H9 (cell line): ENCODE results near the gene PKD2L2. TPM values are rescaled to one million over a fixed set of nuclear protein-coding genes. Genes with fewer than 3 reads are reported as not detected.

Source experiments
- DNase-seq: peaks from one replicate; pipeline ENCODE4 v3.0.0-alpha.2; 2017
- H2AFZ ChIP-seq: one replicate; pipeline ENCODE4 v1.6.1; 2013; ENCODE audit warnings: mild to moderate bottlenecking, low read length, control low read depth, moderate library complexity
- H2AK5ac ChIP-seq: 2 replicates; pipeline ENCODE4 v1.6.1; 2013; ENCODE audit warnings: low read length, control low read depth, mixed read lengths; ENCODE audit not compliant: insufficient read length
- H2BK120ac ChIP-seq: one replicate; pipeline ENCODE4 v1.6.1; 2013; ENCODE audit warnings: low read depth, mild to moderate bottlenecking, low read length, control low read depth, inconsistent platforms; ENCODE audit not compliant: poor library complexity, severe bottlenecking
- H2BK12ac ChIP-seq: 2 replicates; pipeline ENCODE4 v1.6.1; 2013; ENCODE audit warnings: low read length, control low read depth, mixed read lengths, low read depth; ENCODE audit not compliant: insufficient read length
- H2BK15ac ChIP-seq: 2 replicates; pipeline ENCODE4 v1.6.1; 2013; ENCODE audit warnings: low read depth, low read length, control low read depth
- H2BK20ac ChIP-seq: one replicate; pipeline ENCODE4 v1.6.1; 2013; ENCODE audit warnings: low read depth, mild to moderate bottlenecking, low read length, control low read depth, inconsistent platforms; ENCODE audit not compliant: poor library complexity, severe bottlenecking
- H2BK5ac ChIP-seq: 2 replicates; pipeline ENCODE4 v1.6.1; 2013; ENCODE audit warnings: low read length, control low read depth, mixed read lengths; ENCODE audit not compliant: insufficient read length
- H3K14ac ChIP-seq: 2 replicates; pipeline ENCODE4 v1.6.1; 2013; ENCODE audit warnings: low read length, control low read depth; ENCODE audit not compliant: insufficient read depth
- H3K18ac ChIP-seq: 2 replicates; pipeline ENCODE4 v1.6.1; 2013; ENCODE audit warnings: low read depth, mild to moderate bottlenecking, mixed read lengths, low read length, control low read depth; ENCODE audit not compliant: insufficient read length
- H3K23ac ChIP-seq: 2 replicates; pipeline ENCODE4 v1.6.1; 2013; ENCODE audit warnings: low read length, control low read depth, mixed read lengths, low read depth; ENCODE audit not compliant: insufficient read length
- H3K23me2 ChIP-seq: 2 replicates; pipeline ENCODE4 v1.6.1; 2013; ENCODE audit warnings: low read depth, mild to moderate bottlenecking, mixed read lengths, low read length, control low read depth; ENCODE audit not compliant: insufficient read length, poor library complexity, severe bottlenecking
- H3K27ac ChIP-seq: 2 replicates; pipeline ENCODE4 v1.5.1; 2013; ENCODE audit warnings: low read length, control low read depth, mixed read lengths, low read depth; ENCODE audit not compliant: insufficient read length
- H3K27me3 ChIP-seq: 2 replicates; pipeline ENCODE4 v1.6.1; 2013; ENCODE audit warnings: low read length, control low read depth, inconsistent platforms; ENCODE audit not compliant: insufficient read depth
- H3K4ac ChIP-seq: 2 replicates; pipeline ENCODE4 v1.6.1; 2013; ENCODE audit warnings: low read depth, mild to moderate bottlenecking, control low read depth, inconsistent platforms, low read length, moderate library complexity
- H3K4me1 ChIP-seq: 2 replicates; pipeline ENCODE4 v1.6.1; 2013; ENCODE audit warnings: low read length, control low read depth, inconsistent platforms; ENCODE audit not compliant: insufficient read depth
- H3K4me2 ChIP-seq: 2 replicates; pipeline ENCODE4 v1.6.1; 2013; ENCODE audit warnings: low read length, control low read depth, mixed read lengths; ENCODE audit not compliant: insufficient read length, insufficient read depth
- H3K56ac ChIP-seq: 2 replicates; pipeline ENCODE4 v1.6.1; 2013; ENCODE audit warnings: low read depth, mild to moderate bottlenecking, mixed read lengths, low read length, control low read depth; ENCODE audit not compliant: insufficient read length
- H3K79me1 ChIP-seq: 2 replicates; pipeline ENCODE4 v1.6.1; 2013; ENCODE audit warnings: low read depth, mild to moderate bottlenecking, moderate library complexity, low read length, control low read depth, inconsistent platforms; ENCODE audit not compliant: insufficient read depth, poor library complexity, severe bottlenecking
- H3K79me2 ChIP-seq: 2 replicates; pipeline ENCODE4 v1.6.1; 2013; ENCODE audit warnings: low read length, control low read depth, inconsistent platforms; ENCODE audit not compliant: insufficient read depth
- H3K9ac ChIP-seq: 2 replicates; pipeline ENCODE4 v1.6.1; 2013; ENCODE audit warnings: low read length, control low read depth, mixed read lengths; ENCODE audit not compliant: insufficient read length; ENCODE audit errors: extremely low read depth
- H3K9me3 ChIP-seq: one replicate; pipeline ENCODE4 v1.6.1; 2013; ENCODE audit warnings: low read depth, low read length, inconsistent platforms; ENCODE audit not compliant: control insufficient read depth
- H3T11ph ChIP-seq: one replicate; pipeline ENCODE4 v1.6.1; 2013; ENCODE audit warnings: mild to moderate bottlenecking, low read length, control low read depth, inconsistent platforms
- H4K20me1 ChIP-seq: one replicate; pipeline ENCODE4 v1.6.1; 2013; ENCODE audit not compliant: control insufficient read depth, insufficient read length, insufficient read depth
- H4K5ac ChIP-seq: 2 replicates; pipeline ENCODE4 v1.6.1; 2013; ENCODE audit warnings: low read depth, mild to moderate bottlenecking, mixed read lengths, low read length, control low read depth; ENCODE audit not compliant: insufficient read length
- H4K8ac ChIP-seq: replicated peaks from 2 replicates; pipeline ENCODE4 v1.6.1; 2013; ENCODE audit warnings: low read length, control low read depth, mixed read lengths, low read depth; ENCODE audit not compliant: insufficient read length
- H4K91ac ChIP-seq: 2 replicates; pipeline ENCODE4 v1.6.1; 2013; ENCODE audit warnings: low read depth, mild to moderate bottlenecking, moderate library complexity, mixed read lengths, low read length, control low read depth; ENCODE audit not compliant: insufficient read length
- H3K27ac Mint-ChIP-seq, 3 experiments: 2 replicates in 2 of 3; 3 replicates in 1 of 3; pipeline ENCODE4 v1.8.0; 2020 to 2021; ENCODE audit warnings: mixed read lengths in 3 of 3, mild to moderate bottlenecking in 1 of 3, moderate library complexity in 1 of 3
- H3K27me3 Mint-ChIP-seq: 2 replicates; pipeline ENCODE4 v1.8.0; 2021; ENCODE audit warnings: low read depth, mild to moderate bottlenecking, moderate library complexity, mixed read lengths
- H3K36me3 Mint-ChIP-seq, 3 experiments: 2 replicates in 2 of 3; 3 replicates in 1 of 3; pipeline ENCODE4 v1.8.0; 2020 to 2021; ENCODE audit warnings: low read depth in 3 of 3, mixed read lengths in 3 of 3; ENCODE audit not compliant: insufficient read depth in 1 of 3
- H3K4me1 Mint-ChIP-seq, 2 experiments: 2 replicates each; pipeline ENCODE4 v1.8.0; 2020; ENCODE audit warnings: mixed read lengths in 2 of 2
- H3K4me3 Mint-ChIP-seq, 2 experiments: 2 replicates in 1 of 2; 3 replicates in 1 of 2; pipeline ENCODE4 v1.8.0; 2020 to 2021; ENCODE audit warnings: mild to moderate bottlenecking in 2 of 2, mixed read lengths in 2 of 2, moderate library complexity in 1 of 2
- H3K9me3 Mint-ChIP-seq, 2 experiments: 2 replicates in 1 of 2; 3 replicates in 1 of 2; pipeline ENCODE4 v1.8.0; 2020; ENCODE audit warnings: mild to moderate bottlenecking in 2 of 2, mixed read lengths in 2 of 2, moderate library complexity in 1 of 2
- WGBS: extraction: QIAGEN DNeasy Blood & Tissue Kit; methylation state at CpG from one replicate; pipeline ENCODE4 v1.1.7; 2013; ENCODE audit warnings: missing lambda C conversion rate, low lambda C conversion rate, mixed read lengths; ENCODE audit not compliant: insufficient read length; ENCODE audit errors: extremely low coverage; 5-methylcytosine and 5-hydroxymethylcytosine counted together
- total RNA-seq: library from RNA; stranded (reverse); gene quantifications from 2 replicates; pipeline ENCODE4 v1.2.1, GENCODE V29; 2021
- TF ChIP-seq, protein P1 (sequence below): fragments of 200-600 bp; sonication (generic); conservative IDR thresholded peaks from 3 replicates; pipeline ENCODE4 v1.8.0; 2021; ENCODE audit warnings: antibody characterized with exemption, mild to moderate bottlenecking

PKD2L2 gene
- total RNA-seq, 1 experiment from 2014 or later, result not detected

DNA sequence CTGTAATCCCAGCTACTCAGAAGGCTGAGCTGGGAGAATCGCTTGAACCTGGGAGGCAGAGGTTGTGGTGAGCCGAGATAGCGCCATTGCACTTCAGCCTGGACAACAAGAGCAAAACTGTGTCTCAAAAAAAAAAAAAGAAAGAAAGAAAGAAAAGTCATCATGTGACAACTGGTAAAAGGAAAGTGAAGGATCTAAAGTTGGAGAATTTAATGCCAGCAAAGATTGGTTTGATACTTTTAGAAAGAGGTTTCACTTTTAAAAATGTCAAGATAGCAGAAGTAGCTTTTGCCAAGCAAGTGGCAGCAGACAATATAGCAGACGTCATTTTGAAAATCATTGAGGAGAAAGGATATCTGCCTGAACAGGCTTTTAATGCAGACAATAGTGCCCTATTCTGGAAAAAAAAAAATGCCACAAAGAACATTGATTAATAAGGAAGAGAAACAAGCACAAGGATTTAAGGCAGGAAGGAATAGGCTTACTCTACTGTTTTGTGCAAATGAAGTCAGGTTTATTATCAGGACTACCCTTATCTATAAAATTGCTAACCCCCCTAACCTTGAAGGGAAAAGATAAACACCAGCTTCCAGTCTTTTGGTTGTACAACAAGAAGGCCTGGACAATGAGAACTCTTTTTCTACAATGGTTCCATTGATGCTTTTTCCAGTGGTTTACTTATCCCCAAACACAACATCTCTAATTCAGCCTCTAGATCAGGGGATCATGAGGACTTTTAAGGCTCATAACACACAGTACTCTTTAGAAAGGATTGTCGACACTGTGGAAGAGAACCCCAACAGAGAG is 12.0 kb downstream of the PKD2L2 start:
- H3T11ph ChIP-seq, result no peak overlapping the region
- no peak overlapping the region for H2AFZ ChIP-seq
- H3K9me3 ChIP-seq, result no peaks in the 10 kb centered on the region
- no peaks in the 10 kb centered on the region for H3K4me1 ChIP-seq
- no peak overlapping the region for H2BK20ac ChIP-seq
- Mint-ChIP-seq H3K4me3 (no peak overlapping the region; a peak in 1 of 5 replicates), H3K27ac (no peak overlapping the region; a peak in 1 of 7 replicates), H3K4me1 (no peaks in the 10 kb centered on the region), H3K36me3 (no peaks in the 10 kb centered on the region), H3K27me3 (no peaks in the 10 kb centered on the region), H3K9me3 (no peaks in the 10 kb centered on the region)
- no peak overlapping the region for H4K91ac ChIP-seq
- no peak overlapping the region for H3K56ac ChIP-seq
- no peak overlapping the region for H3K18ac ChIP-seq
- no peaks in the 10 kb centered on the region for H4K20me1 ChIP-seq
- H3K14ac ChIP-seq, result no peak overlapping the region
- H3K23me2 ChIP-seq, result no peaks in the 10 kb centered on the region
- no peak overlapping the region for H2AK5ac ChIP-seq
- no CpG with 5 or more reads among the region's 5 CpGs for WGBS
- no peak overlapping the region for H2BK15ac ChIP-seq
- no peak overlapping the region for H3K9ac ChIP-seq
- H3K23ac ChIP-seq, result no peak overlapping the region
- no peaks in the 10 kb centered on the region for H3K79me2 ChIP-seq
- H2BK120ac ChIP-seq, result no peak overlapping the region
- H4K8ac ChIP-seq, result no peak overlapping the region
- H3K27me3 ChIP-seq, result no peaks in the 10 kb centered on the region
- TF ChIP-seq, protein P1, sequence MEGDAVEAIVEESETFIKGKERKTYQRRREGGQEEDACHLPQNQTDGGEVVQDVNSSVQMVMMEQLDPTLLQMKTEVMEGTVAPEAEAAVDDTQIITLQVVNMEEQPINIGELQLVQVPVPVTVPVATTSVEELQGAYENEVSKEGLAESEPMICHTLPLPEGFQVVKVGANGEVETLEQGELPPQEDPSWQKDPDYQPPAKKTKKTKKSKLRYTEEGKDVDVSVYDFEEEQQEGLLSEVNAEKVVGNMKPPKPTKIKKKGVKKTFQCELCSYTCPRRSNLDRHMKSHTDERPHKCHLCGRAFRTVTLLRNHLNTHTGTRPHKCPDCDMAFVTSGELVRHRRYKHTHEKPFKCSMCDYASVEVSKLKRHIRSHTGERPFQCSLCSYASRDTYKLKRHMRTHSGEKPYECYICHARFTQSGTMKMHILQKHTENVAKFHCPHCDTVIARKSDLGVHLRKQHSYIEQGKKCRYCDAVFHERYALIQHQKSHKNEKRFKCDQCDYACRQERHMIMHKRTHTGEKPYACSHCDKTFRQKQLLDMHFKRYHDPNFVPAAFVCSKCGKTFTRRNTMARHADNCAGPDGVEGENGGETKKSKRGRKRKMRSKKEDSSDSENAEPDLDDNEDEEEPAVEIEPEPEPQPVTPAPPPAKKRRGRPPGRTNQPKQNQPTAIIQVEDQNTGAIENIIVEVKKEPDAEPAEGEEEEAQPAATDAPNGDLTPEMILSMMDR, result no peak
- H4K5ac ChIP-seq, result no peak overlapping the region
- H3K4me2 ChIP-seq, result no peak overlapping the region
- H2BK5ac ChIP-seq, result no peak overlapping the region
- H2BK12ac ChIP-seq, result no peak overlapping the region
- no peaks in the 10 kb centered on the region for H3K79me1 ChIP-seq
- H3K4ac ChIP-seq, result no peak overlapping the region
- no peak for DNase-seq
- H3K27ac ChIP-seq, result no peak overlapping the region
